ENCODE results near the gene LSM14A. TPM values are rescaled to one million over a fixed set of nuclear protein-coding genes. Genes with fewer than 3 reads are reported as not detected.

Gene LSM14A
- total and polyA plus RNA-seq, 2 of the 8 experiments (the other 6 are each of a cell fraction or from before 2014, with no cell fraction given): 117 to 195 TPM

- Histone ChIP-seq H4K20me1 (replicated peaks in 1 of 2; ENCODE audit: control insufficient read depth in 1 of 2, insufficient read depth in 2 of 2, low read length in 2 of 2) (no peaks in the 10 kb centered on the region), H3K4ac (replicated peaks; ENCODE audit: insufficient read length, low read depth, low read length) (no peak overlapping the region), H3K9ac (replicated peaks in 1 of 4; ENCODE audit: extremely low read depth in 1 of 4, low read depth in 3 of 4, low read length in 3 of 4) (no peak overlapping the region), H3K79me1 (ENCODE audit: low read depth, low read length) (no peaks in the 10 kb centered on the region), H3K4me3 (ENCODE audit: extremely low read depth in 1 of 4, insufficient read depth in 2 of 4, low read depth in 3 of 4, low read length in 4 of 4) (no peak overlapping the region), H3K23ac (ENCODE audit: insufficient read length) (no peak overlapping the region), H3K56ac (replicated peaks; ENCODE audit: insufficient read length, low read depth, low read length) (no peak overlapping the region), H2AK5ac (ENCODE audit: low read depth, low read length) (no peak overlapping the region), H3K9me3 (ENCODE audit: insufficient read depth in 2 of 2, low read depth in 1 of 2, low read length in 1 of 2) (no peaks in the 10 kb centered on the region), H2BK5ac (ENCODE audit: low read depth, low read length) (0 out of 2 replicates have a peak overlapping the region, but pooled peaks have one; percentile 16), H2BK120ac (replicated peaks; ENCODE audit: low read depth, low read length) (no peak overlapping the region), H3K18ac (ENCODE audit: extremely low read depth, low read length) (no peak overlapping the region; the same call in 1 of the 2 replicates), H3K79me2 (ENCODE audit: control insufficient read depth in 1 of 2, insufficient read depth in 2 of 2, low read length in 2 of 2) (no peaks in the 10 kb centered on the region), H2BK15ac (ENCODE audit: low read length) (no peak overlapping the region), H3K36me3 (ENCODE audit: control insufficient read depth in 2 of 4, insufficient read depth in 4 of 4, low read length in 3 of 4) (no peaks in the 10 kb centered on the region), H4K5ac (ENCODE audit: insufficient read length, low read depth, low read length) (no peak overlapping the region), H3K27ac (ENCODE audit: low read depth, low read length) (no peak overlapping the region), H4K91ac (replicated peaks; ENCODE audit: insufficient read length, low read length) (no peak overlapping the region), H3K27me3 (replicated peaks in 1 of 4; ENCODE audit: control insufficient read depth in 3 of 4, extremely low read depth in 1 of 4, insufficient read depth in 3 of 4, low read length in 3 of 4) (no peaks in the 10 kb centered on the region), H2AFZ (ENCODE audit: low read length) (no peak overlapping the region), H3K14ac (ENCODE audit: insufficient read length) (no peak overlapping the region), H3K23me2 (ENCODE audit: low read depth, low read length) (no peaks in the 10 kb centered on the region; the same call in 1 of the 2 replicates), H4K8ac (ENCODE audit: extremely low read depth, insufficient read depth, low read length) (peak overlapping the region; percentile 35; the same call in 1 of the 2 replicates), H2BK20ac (ENCODE audit: low read length) (no peak overlapping the region), H3K4me1 (replicated peaks in 1 of 4; ENCODE audit: control insufficient read depth in 3 of 4, insufficient read depth in 4 of 4, low read length in 3 of 4) (no peaks in the 10 kb centered on the region; a peak in 1 of 7 replicates), H3K4me2 (ENCODE audit: insufficient read depth in 1 of 2, low read depth in 2 of 2, low read length in 2 of 2) (no peak overlapping the region), H2BK12ac (ENCODE audit: low read depth, low read length) (no peak overlapping the region)
- FAIRE-seq: no peak
- CTCF ChIA-PET (ENCODE audit: partially characterized antibody): interaction anchor here (0.5 to 2.1 kb wide), 3 partner anchors 18 to 805 kb away, joined by 3 to 10 read pairs (median 4); no protein-coding TSS in a partner anchor
- 86% methylated on average over 8 of the region's 8 CpGs; no CpG with 5 or more reads in 1 of the 2 experiments for WGBS, 2 experiments (ENCODE audit: extremely low coverage in 1 of 2, insufficient coverage in 1 of 2, insufficient read length in 1 of 2, insufficient replicate concordance in 2 of 2, low coverage in 1 of 2, low lambda C conversion rate in 2 of 2, missing lambda C conversion rate in 1 of 2)
- POLR2A ChIA-PET (ENCODE audit: partially characterized antibody): interaction anchor here (1.0 to 2.3 kb wide), 3 partner anchors 9 to 355 kb away, joined by 3 to 4 read pairs (median 4); partner anchors contain the start of gene WTIP
- DNase-seq (ENCODE audit: low read depth in 1 of 2, low spot score in 2 of 2): no peak
- TF ChIP-seq TAF1 (IDR thresholded peaks at IDR 0.05; ENCODE audit: low read depth, low read length) (no peak), SP1 (IDR thresholded peaks at IDR 0.05; ENCODE audit: low read depth, low read length) (no peak), POLR2AphosphoS5 (IDR thresholded peaks at IDR 0.05; ENCODE audit: low read depth, low read length) (no peak), E2F6 (IDR thresholded peaks at IDR 0.05) (no peak), HDAC2 (IDR thresholded peaks at IDR 0.05; ENCODE audit: borderline replicate concordance in 1 of 2, low read depth in 2 of 2, low read length in 2 of 2) (no peak), CHD2 (IDR thresholded peaks at IDR 0.05; ENCODE audit: low read length) (no peak), GABPA (IDR thresholded peaks at IDR 0.05; ENCODE audit: borderline replicate concordance, insufficient read depth, low read length) (no peak), CBX8 (IDR thresholded peaks at IDR 0.05; ENCODE audit: borderline replicate concordance, low read depth, low read length) (no peak), JUND (IDR thresholded peaks at IDR 0.05; ENCODE audit: low read length) (no peak), CEBPB (IDR thresholded peaks at IDR 0.05; ENCODE audit: low read depth, low read length) (no peak), SIRT6 (IDR thresholded peaks at IDR 0.05; ENCODE audit: low read length) (no peak)
These were observed 45.3 kb upstream of the LSM14A start for GRCh38 chr19:34126966-34127365.
